H54 (cell line): ENCODE results near the gene GALNT18.

Experiments used
- DNase-seq: peaks from one replicate; pipeline ENCODE4 v3.0.0; 2011; ENCODE audit warnings: low spot score, mixed read lengths; ENCODE audit not compliant: insufficient read length
- FAIRE-seq: peaks from 3 replicates; lab custom pipeline; 2011; peaks lifted over from hg19 to GRCh38; lab: Jason Lieb, UNC
- POLR2A ChIP-seq: IDR thresholded peaks from 2 replicates; pipeline ENCODE4 v1.6.1; 2011; ENCODE audit warnings: low read depth, mild to moderate bottlenecking, low read length

GALNT18 gene

DNA sequence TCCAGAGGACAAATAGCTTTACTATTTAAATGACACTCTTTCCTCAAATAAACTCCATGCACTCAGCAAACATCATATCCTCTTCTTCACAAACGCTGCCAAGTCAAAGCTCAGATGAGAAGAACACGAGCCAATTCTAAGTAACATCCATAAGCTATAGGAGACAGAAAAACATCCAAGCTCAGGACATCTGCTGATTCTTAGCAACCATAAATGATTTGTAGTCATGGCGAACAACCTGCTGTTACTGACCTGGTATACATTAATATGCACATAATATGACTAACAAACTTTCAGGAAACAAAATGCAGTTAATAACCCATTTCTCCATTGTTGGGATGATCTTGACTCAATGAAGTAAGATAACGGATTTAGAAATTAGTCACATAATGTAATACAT, 6.7 kb downstream of the GALNT18 start:
- no peak for FAIRE-seq
- no peak for TF ChIP-seq POLR2A
- DNase-seq: no peak

DNA sequence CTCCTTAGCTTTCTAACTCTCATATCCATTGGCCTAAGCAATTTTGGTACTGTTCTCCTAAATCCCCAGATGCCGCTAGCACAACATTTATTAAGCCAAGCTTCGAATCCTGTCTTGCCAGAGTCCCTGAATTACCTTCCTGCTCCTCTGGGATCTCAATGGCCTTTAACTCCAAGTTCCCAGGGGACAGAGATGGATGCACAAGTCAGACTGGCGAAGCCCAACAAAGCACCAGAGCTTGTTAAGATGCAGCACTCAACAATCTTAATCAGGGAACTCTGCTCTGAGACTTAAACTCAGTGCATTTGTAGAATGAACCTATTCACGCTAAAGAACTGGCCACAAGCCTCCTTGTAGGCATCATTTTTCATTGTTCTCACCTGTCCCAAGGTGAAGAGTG, 9.4 kb downstream of the GALNT18 start:
- FAIRE-seq: no peak
- no peak for TF ChIP-seq POLR2A
- DNase-seq: no peak

DNA sequence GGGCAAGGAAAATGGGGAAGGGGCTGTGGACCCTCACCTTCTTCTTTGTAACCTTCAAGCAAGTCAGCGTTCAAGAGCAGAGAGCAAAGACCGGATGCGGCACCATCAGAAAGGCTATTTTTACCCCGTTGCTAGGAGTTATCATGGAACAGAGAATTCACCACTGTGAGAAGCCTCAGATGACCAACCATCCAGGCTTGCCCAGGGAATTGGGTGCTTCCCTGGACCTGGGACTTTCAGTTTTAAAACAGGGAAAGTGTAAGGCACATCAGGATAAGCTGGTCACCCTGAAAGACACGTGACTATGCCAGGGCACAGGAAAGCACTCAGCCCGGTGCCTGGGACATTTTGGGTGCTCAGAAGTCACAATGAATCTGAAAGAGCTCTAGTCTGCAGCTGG, 10.4 kb downstream of the GALNT18 start:
- no peak for TF ChIP-seq POLR2A
- DNase-seq: no peak
- FAIRE-seq: no peak

DNA sequence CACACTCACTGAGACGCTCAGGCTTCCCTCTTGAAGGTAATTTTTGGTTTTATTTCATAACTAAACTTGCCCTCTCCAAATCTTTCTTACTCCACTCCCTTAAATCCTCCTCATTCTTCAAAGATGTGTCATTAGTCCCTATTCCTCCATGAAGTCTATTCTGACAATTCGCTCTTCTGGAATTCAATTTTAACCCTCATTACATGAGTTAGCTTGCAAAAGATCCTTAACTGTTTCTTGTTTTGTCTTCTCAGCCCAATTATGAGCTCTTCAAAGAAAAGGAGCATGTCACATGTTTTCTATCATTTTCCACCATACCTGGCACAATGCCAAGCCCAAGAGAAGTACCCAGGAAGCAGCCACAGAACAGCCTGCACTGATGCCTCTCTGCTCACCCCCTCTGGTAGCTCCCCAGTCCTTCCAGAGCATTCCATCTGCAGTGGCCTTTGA, 13.0 kb downstream of the GALNT18 start:
- FAIRE-seq: no peak
- DNase-seq: peak; percentile 34
- TF ChIP-seq POLR2A: no peak

DNA sequence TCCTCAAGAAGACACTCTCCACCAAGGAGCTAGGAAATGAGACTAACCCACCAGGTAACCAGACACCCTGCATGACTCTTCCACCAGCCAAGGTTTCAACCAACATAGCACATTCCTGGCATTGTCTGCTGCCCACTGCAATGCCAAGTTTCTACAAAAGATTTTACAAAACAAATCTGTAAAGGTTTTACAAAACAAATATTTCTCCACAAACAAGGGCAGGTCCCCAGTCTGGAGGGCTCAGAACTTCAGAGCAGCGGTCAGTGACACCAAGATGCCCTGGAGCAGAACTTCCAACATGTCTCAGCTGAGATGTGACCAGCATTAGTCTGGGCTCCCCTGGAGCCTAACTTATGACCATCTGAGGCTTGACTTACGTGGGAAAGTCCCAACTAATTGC, 14.0 kb downstream of the GALNT18 start:
- no peak for TF ChIP-seq POLR2A
- no peak for DNase-seq
- no peak for FAIRE-seq

DNA sequence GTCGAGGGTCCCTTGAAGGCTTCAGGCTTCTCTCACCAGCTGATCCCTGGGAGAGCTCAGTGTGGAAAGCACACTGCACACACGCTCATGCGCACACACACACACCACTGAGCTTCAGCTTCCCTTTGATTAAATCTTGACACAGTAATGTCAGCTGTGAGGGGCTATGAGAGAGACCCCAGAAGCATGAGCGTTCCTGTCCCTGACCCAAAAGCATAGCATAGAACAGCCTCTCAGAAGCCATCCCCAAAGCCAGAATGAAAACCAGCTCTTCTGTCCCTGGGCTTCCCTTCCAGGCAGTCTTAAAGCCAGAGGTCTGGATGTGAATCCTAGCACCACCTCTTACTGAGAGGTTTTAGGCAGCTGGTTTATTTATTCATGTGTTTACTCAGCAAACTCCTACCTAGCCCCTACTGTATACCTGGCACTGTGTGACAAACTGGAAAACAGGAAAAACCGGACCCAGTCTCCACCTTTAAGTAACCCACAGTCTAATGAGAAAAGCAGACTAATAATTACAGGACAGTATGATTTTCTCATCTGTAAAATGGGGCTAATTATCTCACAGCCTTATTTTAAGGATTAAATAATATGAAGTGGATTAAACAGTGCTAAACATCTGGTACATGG, 15.9 kb downstream of the GALNT18 start:
- no peak for DNase-seq
- FAIRE-seq: no peak
- TF ChIP-seq POLR2A: no peak

DNA sequence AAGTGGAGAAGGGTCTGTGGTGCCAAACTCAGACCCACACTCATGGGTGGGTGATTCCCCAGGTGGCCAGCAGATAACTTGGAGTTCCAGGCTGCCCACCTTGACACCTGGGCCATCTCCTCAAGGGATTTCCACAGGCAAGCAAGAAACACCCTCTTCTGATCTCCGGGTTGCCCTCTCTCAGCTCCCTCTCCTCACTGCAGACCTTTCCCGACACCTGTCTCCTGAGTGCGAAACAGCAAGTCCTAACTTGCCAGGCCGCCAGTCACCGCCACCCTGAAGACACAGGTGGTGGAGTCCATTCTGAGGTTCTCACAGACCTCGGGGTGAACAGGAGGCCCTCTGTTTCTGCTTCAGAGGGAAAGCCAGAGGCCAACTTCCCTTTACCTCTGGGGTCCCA, 16.6 kb downstream of the GALNT18 start:
- FAIRE-seq: no peak
- DNase-seq: no peak
- no peak for TF ChIP-seq POLR2A

DNA sequence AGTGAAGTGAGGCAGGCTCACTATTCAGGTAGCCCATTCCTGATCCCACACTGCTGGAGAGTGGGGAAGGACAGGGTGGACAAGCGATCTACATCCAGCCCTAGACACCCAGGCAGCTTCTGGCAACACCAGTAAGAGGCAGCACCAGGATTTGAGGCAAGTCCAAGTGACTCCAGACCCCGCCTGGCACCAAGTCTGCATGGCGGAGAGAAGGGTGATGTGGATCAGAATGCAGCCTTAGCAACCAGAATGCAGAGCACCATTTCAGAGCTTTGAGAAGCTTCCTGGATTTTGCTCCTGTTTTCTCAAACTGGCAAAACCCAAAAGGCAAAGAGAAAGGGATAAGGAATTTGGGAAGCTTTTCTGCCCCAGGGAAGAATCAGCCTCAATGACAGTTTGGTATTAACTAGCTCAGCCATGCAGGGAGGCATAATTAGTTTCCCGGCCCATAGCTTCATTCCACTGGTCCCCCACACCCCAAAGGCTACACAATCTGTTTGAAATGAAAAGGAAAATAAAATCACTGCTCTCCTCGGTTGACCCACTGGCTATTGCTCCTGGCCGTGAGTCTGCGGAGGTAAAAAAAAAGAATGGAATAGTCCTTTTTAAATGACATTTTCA, 17.3 kb downstream of the GALNT18 start:
- no peak for DNase-seq
- TF ChIP-seq POLR2A: no peak
- FAIRE-seq: no peak

DNA sequence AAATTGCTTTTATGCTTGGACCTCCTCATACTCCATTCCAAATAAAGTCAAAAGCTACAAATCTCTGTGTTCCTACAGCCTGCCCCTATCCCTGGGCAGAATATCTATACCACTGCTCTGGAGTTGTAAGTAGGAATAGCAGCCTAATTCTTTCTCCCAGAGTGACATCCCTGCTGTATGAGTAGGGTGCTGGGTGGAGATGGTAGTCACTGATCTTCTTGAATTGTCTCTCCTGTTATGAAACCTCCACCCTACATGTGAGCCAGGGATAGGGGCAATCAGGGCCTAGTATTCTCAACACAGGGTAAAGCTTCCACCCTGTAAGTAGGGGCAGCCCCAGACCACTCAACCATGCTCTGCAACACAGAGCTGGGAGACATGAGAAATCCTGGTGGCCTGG, 19.8 kb downstream of the GALNT18 start:
- no peak for DNase-seq
- TF ChIP-seq POLR2A: no peak
- FAIRE-seq: no peak

DNA sequence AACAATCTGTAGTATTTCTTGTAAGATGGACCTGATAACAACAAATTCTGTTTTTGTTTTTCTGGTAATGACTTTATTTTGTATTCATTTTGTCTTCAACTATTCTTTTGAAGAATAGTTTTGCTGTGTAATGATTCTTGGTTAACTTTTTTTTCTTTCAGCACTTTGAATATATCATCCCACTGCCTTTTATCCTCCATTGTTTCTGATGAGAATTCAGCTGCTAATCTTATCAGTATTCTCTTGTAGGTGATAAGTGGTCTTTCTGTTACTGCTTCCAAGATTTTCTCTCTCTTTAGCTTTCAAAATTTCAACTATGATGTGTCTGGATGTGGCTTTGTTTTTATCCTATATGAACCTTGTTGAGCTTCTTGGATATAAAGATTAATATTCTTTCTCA, 21.5 kb downstream of the GALNT18 start:
- FAIRE-seq (peak; percentile 11), DNase-seq (no peak)
- TF ChIP-seq POLR2A: no peak

DNA sequence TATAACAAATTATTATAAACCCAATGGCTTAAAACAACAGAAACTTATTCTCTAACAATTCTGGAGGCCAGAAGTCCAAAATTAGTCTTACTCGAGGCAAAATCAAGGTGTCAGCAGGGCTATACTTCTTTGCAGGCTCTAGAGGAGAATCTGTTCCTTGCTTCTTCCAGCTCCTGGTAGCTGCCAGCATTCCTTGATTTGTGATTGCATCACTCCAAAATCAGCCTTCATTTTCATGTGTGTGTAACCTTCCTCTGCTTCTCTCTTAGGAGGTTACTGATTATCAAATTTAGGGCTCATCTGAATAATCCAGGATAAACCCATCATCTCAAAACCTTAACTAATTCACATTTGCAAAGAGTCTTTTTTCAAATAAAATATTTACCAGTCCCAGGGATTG, 23.6 kb downstream of the GALNT18 start:
- TF ChIP-seq POLR2A: no peak
- DNase-seq (no peak), FAIRE-seq (no peak)

DNA sequence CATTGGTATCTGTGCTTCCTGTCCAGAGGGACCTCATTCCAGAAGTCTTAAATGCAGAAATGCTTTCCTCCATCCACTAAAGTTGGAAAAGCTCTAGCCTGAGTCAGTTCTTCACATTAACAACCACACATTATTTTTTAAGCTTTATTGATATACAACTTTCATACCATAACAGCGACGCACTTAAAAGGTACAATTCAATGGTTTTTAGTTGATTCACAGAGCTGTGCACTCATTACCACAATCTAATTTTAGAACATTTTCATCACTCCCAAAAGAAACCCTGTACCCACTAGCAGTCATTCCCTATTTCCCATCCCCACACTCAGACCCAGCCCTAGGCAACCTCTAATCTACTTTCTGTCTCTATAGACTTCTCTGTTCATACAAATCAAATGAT, 27.6 kb downstream of the GALNT18 start:
- FAIRE-seq (no peak), DNase-seq (no peak)
- no peak for TF ChIP-seq POLR2A

DNA sequence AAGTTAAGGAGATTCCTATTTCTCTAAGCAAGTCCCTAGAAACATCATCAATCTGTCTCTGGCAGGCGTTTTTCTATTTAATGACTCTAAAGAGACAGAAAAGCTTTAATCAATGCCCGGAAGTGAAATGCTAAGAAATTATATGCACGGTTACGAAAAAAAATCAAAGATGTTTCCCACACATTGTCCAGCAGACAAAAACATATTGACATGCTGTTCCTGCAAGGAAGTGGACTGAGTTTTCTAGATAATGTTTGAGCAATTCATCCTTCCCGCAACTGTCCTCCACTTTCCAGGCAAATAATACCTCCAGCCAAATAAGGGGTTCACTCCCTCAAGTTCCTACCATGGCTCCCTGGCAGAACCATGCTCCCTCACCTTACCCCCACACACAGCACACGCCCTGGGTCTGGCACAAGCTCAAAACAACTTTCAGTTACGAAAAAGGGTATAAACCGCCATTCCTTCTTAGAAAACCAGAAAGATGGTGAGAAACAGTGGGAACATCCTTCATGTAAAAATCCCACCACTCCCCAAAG, 29.6 kb downstream of the GALNT18 start:
- TF ChIP-seq POLR2A: no peak
- FAIRE-seq: no peak
- DNase-seq: no peak

DNA sequence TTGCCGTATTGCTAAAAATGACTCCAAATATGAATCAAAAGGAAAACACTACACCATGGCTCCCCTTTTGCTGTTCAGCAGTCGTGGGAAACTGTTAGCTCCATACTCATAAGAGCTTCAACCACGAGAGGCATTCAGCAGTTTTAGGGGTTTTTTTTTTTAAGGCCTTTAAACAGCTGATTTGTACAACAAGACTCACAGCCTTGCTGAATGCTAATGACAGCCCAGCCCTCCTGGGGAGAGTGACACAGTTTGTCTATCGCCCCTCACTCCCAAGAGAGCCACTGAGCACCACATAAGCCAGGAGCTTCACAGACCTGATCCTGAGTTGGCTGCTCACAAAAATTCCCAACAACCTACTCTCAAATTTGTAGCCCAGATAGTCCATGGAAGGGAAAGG, 32.4 kb downstream of the GALNT18 start:
- FAIRE-seq (no peak), DNase-seq (no peak)
- TF ChIP-seq POLR2A: no peak

DNA sequence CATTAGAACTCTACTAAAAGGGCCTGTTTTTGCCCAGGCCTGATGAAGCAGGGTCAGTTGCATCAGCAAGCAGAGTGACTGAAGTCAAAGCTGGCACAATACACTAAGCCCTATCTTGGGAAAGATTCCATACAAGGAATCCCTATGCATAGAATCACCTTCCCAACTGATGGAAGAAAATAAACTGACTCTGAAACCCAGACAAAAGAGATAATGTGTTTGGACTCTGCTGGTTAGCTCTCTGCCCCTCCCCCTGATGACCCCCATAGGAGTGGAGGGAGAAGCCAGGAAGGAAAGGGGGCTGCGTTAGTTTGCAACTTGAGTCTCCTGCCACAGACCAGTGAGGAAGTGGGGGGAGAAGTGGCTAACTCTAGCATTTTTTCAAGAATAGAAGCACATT, 32.9 kb downstream of the GALNT18 start:
- TF ChIP-seq POLR2A: no peak
- DNase-seq (no peak), FAIRE-seq (no peak)
